Activated T-helper 2 cell treated with anti-CD3 and anti-CD28 coated beads, Interferon-gamma antibody, Interleukin-2, Interleukin-4, amounts not matched to agents 10 μg/mL and 5 μg/mL and 100 μg/mL, durations not matched to agents 14 hours and 24 hours and 36 hours (primary cell): ENCODE data around the gene TPCN1. TPM values are rescaled to one million over a fixed set of nuclear protein-coding genes. Genes with fewer than 3 reads are reported as not detected.

Source experiments
- DNase-seq: peaks from one replicate; pipeline ENCODE4 v3.0.0; 2021; ENCODE audit warnings: low spot score
- H3K27ac Mint-ChIP-seq: one replicate; pipeline ENCODE4 v1.8.0; 2021; ENCODE audit warnings: mixed read lengths
- H3K27me3 Mint-ChIP-seq: one replicate; pipeline ENCODE4 v1.8.0; 2021; ENCODE audit warnings: low read depth, mixed read lengths
- H3K36me3 Mint-ChIP-seq: one replicate; pipeline ENCODE4 v1.8.0; 2021; ENCODE audit warnings: low read depth, mixed read lengths
- H3K4me1 Mint-ChIP-seq: one replicate; pipeline ENCODE4 v1.8.0; 2021; ENCODE audit warnings: low read depth, mixed read lengths
- H3K4me3 Mint-ChIP-seq: one replicate; pipeline ENCODE4 v1.8.0; 2021; ENCODE audit warnings: low read depth, mild to moderate bottlenecking, moderate library complexity, mixed read lengths
- H3K9me3 Mint-ChIP-seq: one replicate; pipeline ENCODE4 v1.8.0; 2021; ENCODE audit warnings: mixed read lengths
- intact Hi-C: fragments of 100-400 bp; cut with micrococcal nuclease; formaldehyde crosslinking; loops from one replicate; pipeline ENCODE4 v1.15.1; 2023
- total RNA-seq: library from RNA; stranded (reverse); gene quantifications from 2 replicates; pipeline ENCODE4 v1.2.3, GENCODE V29; 2022

Gene TPCN1
- total RNA-seq, 1 donor from 2014 or later: 47.5 TPM

GRCh38 chr12:113232089-113232839 lies 11.0 kb downstream of the TPCN1 start:
- intact Hi-C loops: loop anchor here (5.0 kb wide), 1 partner anchor 35 kb away; no protein-coding TSS in a partner anchor
- H3K4me1 Mint-ChIP-seq: peaks cover 42% of the 10 kb centered on the region
- H3K9me3 Mint-ChIP-seq: no peaks in the 10 kb centered on the region
- no peak overlapping the region for H3K4me3 Mint-ChIP-seq
- H3K27me3 Mint-ChIP-seq: no peaks in the 10 kb centered on the region
- H3K27ac Mint-ChIP-seq: peak overlapping the region; percentile 84
- peaks cover 76% of the 10 kb centered on the region for H3K36me3 Mint-ChIP-seq
- no peak for DNase-seq

GRCh38 chr12:113232840-113233585 lies 11.7 kb downstream of the TPCN1 start:
- Mint-ChIP-seq H3K27ac (peak overlapping the region; percentile 84), H3K27me3 (no peaks in the 10 kb centered on the region), H3K9me3 (no peaks in the 10 kb centered on the region), H3K4me1 (peaks cover 42% of the 10 kb centered on the region), H3K4me3 (peak overlapping the region; percentile 61), H3K36me3 (peaks cover 70% of the 10 kb centered on the region)
- intact Hi-C loops: loop anchor here (5.0 kb wide), 1 partner anchor 36 kb away; no protein-coding TSS in a partner anchor
- peak; percentile 50 for DNase-seq

- H3K36me3 Mint-ChIP-seq: peaks cover 67% of the 10 kb centered on the region
- intact Hi-C loops: loop anchor here (5.0 kb wide), 1 partner anchor 37 kb away; no protein-coding TSS in a partner anchor
- no peaks in the 10 kb centered on the region for H3K9me3 Mint-ChIP-seq
These were observed 12.7 kb downstream of the TPCN1 start for GRCh38 chr12:113233967-113234366.

GRCh38 chr12:113234483-113234882 lies 13.2 kb downstream of the TPCN1 start:
- Mint-ChIP-seq H3K27me3 (no peaks in the 10 kb centered on the region), H3K4me3 (no peak overlapping the region), H3K4me1 (peaks cover 33% of the 10 kb centered on the region), H3K9me3 (no peaks in the 10 kb centered on the region), H3K36me3 (peaks cover 70% of the 10 kb centered on the region), H3K27ac (no peak overlapping the region)
- intact Hi-C loops: loop anchor here (5.0 kb wide), 1 partner anchor 37 kb away; no protein-coding TSS in a partner anchor
- no peak for DNase-seq

More at GRCh38 chr12:113233967-113234366, 12.7 kb downstream of the TPCN1 start:
- DNase-seq: no peak
- Mint-ChIP-seq H3K27me3 (no peaks in the 10 kb centered on the region), H3K4me3 (no peak overlapping the region), H3K4me1 (peaks cover 38% of the 10 kb centered on the region), H3K27ac (no peak overlapping the region)

- Mint-ChIP-seq H3K4me3 (no peak overlapping the region), H3K27ac (no peak overlapping the region), H3K27me3 (no peaks in the 10 kb centered on the region), H3K9me3 (no peaks in the 10 kb centered on the region), H3K36me3 (peaks cover 59% of the 10 kb centered on the region), H3K4me1 (peaks cover 19% of the 10 kb centered on the region)
- intact Hi-C loops: no loop called here
- DNase-seq: no peak
These were observed 14.7 kb downstream of the TPCN1 start for GRCh38 chr12:113235976-113236375.

GRCh38 chr12:113236539-113237399 lies 15.5 kb downstream of the TPCN1 start:
- H3K27ac Mint-ChIP-seq: no peak overlapping the region
- DNase-seq: no peak
- H3K36me3 Mint-ChIP-seq: peaks cover 57% of the 10 kb centered on the region
- peaks cover 17% of the 10 kb centered on the region for H3K4me1 Mint-ChIP-seq
- intact Hi-C loops: no loop called here
- H3K4me3 Mint-ChIP-seq: no peak overlapping the region
- H3K27me3 Mint-ChIP-seq: no peaks in the 10 kb centered on the region
- no peaks in the 10 kb centered on the region for H3K9me3 Mint-ChIP-seq

- H3K9me3 Mint-ChIP-seq: no peaks in the 10 kb centered on the region
- intact Hi-C loops: no loop called here
- H3K4me1 Mint-ChIP-seq: peaks cover 12% of the 10 kb centered on the region
- H3K4me3 Mint-ChIP-seq: no peak overlapping the region
- peaks cover 56% of the 10 kb centered on the region for H3K36me3 Mint-ChIP-seq
- no peak overlapping the region for H3K27ac Mint-ChIP-seq
- no peak for DNase-seq
- no peaks in the 10 kb centered on the region for H3K27me3 Mint-ChIP-seq
These were observed 16.5 kb downstream of the TPCN1 start for GRCh38 chr12:113237748-113238147.

GRCh38 chr12:113238309-113238708 lies 17.0 kb downstream of the TPCN1 start:
- Mint-ChIP-seq H3K9me3 (no peaks in the 10 kb centered on the region), H3K36me3 (peaks cover 53% of the 10 kb centered on the region), H3K27ac (no peak overlapping the region), H3K4me1 (peaks cover 8% of the 10 kb centered on the region), H3K27me3 (no peaks in the 10 kb centered on the region), H3K4me3 (no peak overlapping the region)
- no peak for DNase-seq
- intact Hi-C loops: no loop called here

GRCh38 chr12:113239288-113239771 lies 18.1 kb downstream of the TPCN1 start:
- DNase-seq: no peak
- no peak overlapping the region for H3K4me3 Mint-ChIP-seq
- intact Hi-C loops: no loop called here
- peaks cover 48% of the 10 kb centered on the region for H3K36me3 Mint-ChIP-seq
- peaks cover 4% of the 10 kb centered on the region for H3K4me1 Mint-ChIP-seq
- H3K27me3 Mint-ChIP-seq: no peaks in the 10 kb centered on the region
- no peaks in the 10 kb centered on the region for H3K9me3 Mint-ChIP-seq
- H3K27ac Mint-ChIP-seq: peak overlapping the region; percentile 18

GRCh38 chr12:113239811-113240331 lies 18.6 kb downstream of the TPCN1 start:
- intact Hi-C loops: no loop called here
- Mint-ChIP-seq H3K4me3 (no peak overlapping the region), H3K9me3 (no peaks in the 10 kb centered on the region), H3K27ac (peak overlapping the region; percentile 18), H3K27me3 (no peaks in the 10 kb centered on the region), H3K36me3 (peaks cover 50% of the 10 kb centered on the region), H3K4me1 (peaks cover 9% of the 10 kb centered on the region)
- no peak for DNase-seq

GRCh38 chr12:113240395-113240794 lies 19.1 kb downstream of the TPCN1 start:
- no peak for DNase-seq
- Mint-ChIP-seq H3K9me3 (no peaks in the 10 kb centered on the region), H3K27ac (no peak overlapping the region), H3K4me3 (no peak overlapping the region), H3K4me1 (peaks cover 9% of the 10 kb centered on the region), H3K27me3 (no peaks in the 10 kb centered on the region), H3K36me3 (peaks cover 49% of the 10 kb centered on the region)
- intact Hi-C loops: no loop called here
